IMR-90 (cell line): ENCODE results near the gene LRRC1.

Source experiments
- BHLHE40 ChIP-seq: fragments of 150-350 bp; IDR thresholded peaks from 2 replicates; pipeline ENCODE4 v1.6.1; 2016; ENCODE audit warnings: mild to moderate bottlenecking, low read depth, low read length
- CEBPB ChIP-seq: IDR thresholded peaks from 2 replicates; pipeline ENCODE4 v1.6.1; 2012; ENCODE audit warnings: low read depth, low read length, improper control_type of control experiment
- CTCF ChIP-seq: conservative IDR thresholded peaks from 2 replicates; pipeline ENCODE4 v1.5.1; 2012; ENCODE audit warnings: mild to moderate bottlenecking, low read depth, low read length, improper control_type of control experiment
- FOS ChIP-seq: fragments of 150-350 bp; IDR thresholded peaks from 2 replicates; pipeline ENCODE4 v1.6.1; 2016; ENCODE audit warnings: low read depth, low read length
- MAFK ChIP-seq: IDR thresholded peaks from 2 replicates; pipeline ENCODE4 v1.6.1; 2012; ENCODE audit warnings: low read depth, low read length, improper control_type of control experiment
- MXI1 ChIP-seq: IDR thresholded peaks from 2 replicates; pipeline ENCODE4 v1.6.1; 2012; ENCODE audit warnings: low read depth, mild to moderate bottlenecking, low read length, moderate library complexity, borderline replicate concordance
- NFE2L2 ChIP-seq: fragments of 150-350 bp; IDR thresholded peaks from 2 replicates; pipeline ENCODE4 v1.6.1; 2016; ENCODE audit warnings: low read depth, mild to moderate bottlenecking, low read length
- POLR2A ChIP-seq: IDR thresholded peaks from 2 replicates; pipeline ENCODE4 v1.6.1; 2012; ENCODE audit warnings: mild to moderate bottlenecking, low read depth, low read length
- RAD21 ChIP-seq: IDR thresholded peaks from 2 replicates; pipeline ENCODE4 v1.6.1; 2012; ENCODE audit warnings: low read length, improper control_type of control experiment
- RCOR1 ChIP-seq: IDR thresholded peaks from 2 replicates; pipeline ENCODE4 v1.6.1; 2012; ENCODE audit warnings: mild to moderate bottlenecking, low read length, improper control_type of control experiment; ENCODE audit not compliant: insufficient replicate concordance
- RFX5 ChIP-seq: IDR thresholded peaks from 2 replicates; pipeline ENCODE4 v1.8.0; 2012; ENCODE audit warnings: low read depth, mild to moderate bottlenecking, low read length, moderate library complexity
- SMC3 ChIP-seq: fragments of 150-350 bp; IDR thresholded peaks from 2 replicates; pipeline ENCODE4 v1.6.1; 2016; ENCODE audit warnings: low read depth, mild to moderate bottlenecking, antibody characterized with exemption, low read length, moderate library complexity
- USF2 ChIP-seq: fragments of 150-350 bp; IDR thresholded peaks from 2 replicates; pipeline ENCODE4 v1.6.1; 2017; ENCODE audit warnings: mild to moderate bottlenecking, antibody characterized with exemption, low read length, low read depth

GRCh38 chr6:53822401-53823125, 27.8 kb downstream of the LRRC1 start:
- TF ChIP-seq SMC3 = no peak
- TF ChIP-seq RFX5 = no peak
- no peak for TF ChIP-seq CTCF
- no peak for TF ChIP-seq CEBPB
- TF ChIP-seq NFE2L2 = no peak
- TF ChIP-seq FOS = no peak
- no peak for TF ChIP-seq POLR2A
- no peak for TF ChIP-seq MXI1
- TF ChIP-seq MAFK = no peak
- TF ChIP-seq BHLHE40 = no peak
- no peak for TF ChIP-seq USF2
- TF ChIP-seq RCOR1 = no peak
- no peak for TF ChIP-seq RAD21
